HG03045 (cell line): ENCODE measurements around the gene KRT6C.

Source experiments
- ATAC-seq: cut with Tn5 transposase; IDR thresholded peaks from one replicate; pipeline ENCODE4 v1.9.1; 2021; ENCODE audit warnings: mild to moderate bottlenecking, moderate library complexity; ENCODE audit not compliant: unreplicated experiment

The KRT6C gene

DNA sequence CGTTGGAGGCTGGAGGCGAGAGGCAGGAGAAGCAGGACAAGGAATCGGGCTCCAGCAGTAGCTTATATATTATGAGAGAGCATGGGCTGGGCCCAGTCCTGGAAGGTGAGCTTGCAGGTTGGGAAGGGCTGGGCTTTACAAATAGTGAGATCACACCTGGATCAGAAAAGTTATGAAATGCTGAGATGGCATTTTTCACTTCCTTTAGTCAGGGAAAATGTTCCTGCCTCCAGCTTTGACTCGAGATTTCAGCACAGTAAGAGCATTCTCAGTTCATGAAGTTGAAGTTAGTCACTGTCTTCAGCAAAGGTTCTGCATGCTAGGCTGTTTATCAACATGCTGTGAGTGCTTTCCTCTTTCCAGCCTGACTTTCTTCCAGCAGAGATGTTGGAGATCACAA lies at the start of gene KRT6C:
Gene KRT6C (minus strand): TSS at position 38 of the 400 bp plus-strand sequence. CDS start 68 bp downstream, outside the sequence.
- ATAC-seq: no peak

DNA sequence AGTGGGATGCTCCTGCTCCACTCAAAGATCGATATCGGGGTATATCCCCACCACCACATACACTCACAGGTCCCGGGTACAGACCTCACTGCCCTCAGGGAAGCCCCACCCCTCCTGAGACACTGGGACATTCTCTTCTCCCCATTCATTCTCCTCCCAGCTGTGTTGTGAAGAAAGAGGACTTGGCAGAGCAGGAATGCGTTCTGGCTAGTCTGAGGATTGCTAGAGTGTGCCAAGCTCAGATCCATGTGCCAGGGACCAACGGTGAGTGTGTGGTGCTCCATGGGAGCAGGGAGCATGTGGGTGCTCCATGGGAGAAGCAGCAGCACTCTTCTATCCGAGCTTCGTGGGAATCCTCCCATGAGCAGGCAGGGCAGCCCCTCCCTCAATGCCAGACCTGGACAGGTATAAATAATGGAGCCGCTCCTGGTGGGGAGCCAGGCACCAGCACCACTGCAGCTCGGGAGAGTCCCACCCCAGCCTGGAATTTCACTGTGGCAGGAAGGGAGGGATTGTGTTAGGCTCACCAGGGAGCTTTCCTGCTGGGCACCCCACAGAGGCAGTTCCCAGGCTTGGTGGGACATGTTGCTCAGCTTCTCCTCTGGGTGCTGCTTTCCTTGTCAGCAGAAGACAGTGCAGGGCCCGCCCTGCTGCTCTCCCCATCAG lies 48.9 kb upstream of the KRT6C start:
- ATAC-seq: no peak

GRCh38 chr12:52521568-52522266 lies 48.1 kb upstream of the KRT6C start:
- no peak for ATAC-seq

DNA sequence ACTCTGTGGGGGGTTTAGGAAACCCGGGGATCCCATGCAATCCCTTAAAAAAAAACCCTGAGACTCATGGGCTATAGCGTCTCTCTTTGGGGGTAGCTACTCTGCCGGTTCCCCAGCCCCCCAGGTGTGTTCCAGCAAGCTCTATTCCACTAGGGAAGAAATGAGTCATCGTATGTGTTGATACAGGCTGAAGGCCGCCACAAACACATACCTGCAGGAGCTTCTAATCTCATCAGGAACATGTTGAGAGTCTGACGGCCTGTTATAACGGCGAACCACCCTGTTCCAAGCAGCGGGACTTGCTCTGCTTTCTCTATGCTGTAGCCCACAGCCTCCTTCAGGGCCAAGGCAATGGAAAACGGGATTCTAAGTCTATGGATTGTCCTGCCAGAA lies 47.6 kb upstream of the KRT6C start:
- no peak for ATAC-seq

- ATAC-seq: no peak
Observed at GRCh38 chr12:52519826-52520662, 46.4 kb upstream of the KRT6C start, which contains the start of gene KRT5. TSS of gene KRT5 (minus strand) at chr12:52520394. CDS start at chr12:52520296, 98 bp downstream.

DNA sequence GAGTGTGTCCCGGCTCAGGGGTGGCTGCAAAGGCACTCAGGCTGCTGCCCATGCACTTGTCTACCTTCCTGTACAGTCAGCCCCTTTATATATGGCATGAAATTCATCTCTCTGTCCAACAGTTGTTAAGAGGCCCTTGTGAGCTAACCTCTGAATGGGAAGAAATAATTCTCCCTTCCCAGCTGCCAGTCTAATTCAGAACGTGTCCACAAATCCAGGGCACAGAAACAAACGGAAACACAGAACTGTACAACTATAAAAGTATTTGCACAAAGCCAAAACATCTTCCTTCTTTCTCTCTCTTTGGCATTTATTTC lies 45.7 kb upstream of the KRT6C start:
- ATAC-seq: no peak

- ATAC-seq: no peak
Observed at GRCh38 chr12:52518574-52519386, 45.2 kb upstream of the KRT6C start.

- ATAC-seq: no peak
Observed at GRCh38 chr12:52517888-52518287, 44.3 kb upstream of the KRT6C start.

GRCh38 chr12:52517005-52517835 lies 43.6 kb upstream of the KRT6C start:
- ATAC-seq: no peak

- ATAC-seq: no peak
Observed at GRCh38 chr12:52515927-52516831, 42.6 kb upstream of the KRT6C start.

DNA sequence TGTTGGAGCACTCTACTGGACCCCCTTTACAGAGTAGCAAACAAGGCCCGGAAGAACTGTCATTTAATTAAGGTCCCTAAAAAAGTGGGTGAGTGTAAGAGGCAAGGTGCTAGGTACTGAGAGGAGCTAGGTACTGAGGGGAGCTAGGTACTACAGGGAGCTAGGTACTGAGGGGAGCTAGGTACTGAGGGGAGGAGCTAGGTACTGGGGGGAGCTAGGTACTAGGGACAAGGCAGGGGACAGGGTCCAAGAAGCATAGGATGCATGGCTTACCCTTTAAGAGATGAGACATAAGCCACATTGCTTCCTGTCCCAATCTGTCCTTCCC lies 41.7 kb upstream of the KRT6C start:
- no peak for ATAC-seq

GRCh38 chr12:52514471-52515318 lies 41.1 kb upstream of the KRT6C start:
- no peak for ATAC-seq

DNA sequence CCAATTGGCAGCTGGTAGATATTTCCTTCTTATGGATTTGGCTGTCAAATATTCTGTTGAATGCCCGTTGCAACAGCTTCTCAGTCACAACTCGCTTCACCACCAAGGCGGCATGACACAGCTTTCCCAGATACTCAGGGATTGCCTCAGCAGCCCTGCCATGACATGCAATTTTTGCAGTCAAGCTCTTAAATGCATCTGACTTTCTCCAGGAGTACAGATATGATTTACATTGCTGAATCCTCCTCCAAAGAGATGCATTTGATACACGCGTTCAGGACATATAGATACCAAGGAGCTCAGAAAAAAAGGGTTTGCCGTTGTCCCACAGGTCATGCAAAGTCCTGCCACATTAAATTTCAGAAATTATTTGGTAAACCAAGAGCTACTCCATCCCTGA lies 40.1 kb upstream of the KRT6C start:
- ATAC-seq: no peak

DNA sequence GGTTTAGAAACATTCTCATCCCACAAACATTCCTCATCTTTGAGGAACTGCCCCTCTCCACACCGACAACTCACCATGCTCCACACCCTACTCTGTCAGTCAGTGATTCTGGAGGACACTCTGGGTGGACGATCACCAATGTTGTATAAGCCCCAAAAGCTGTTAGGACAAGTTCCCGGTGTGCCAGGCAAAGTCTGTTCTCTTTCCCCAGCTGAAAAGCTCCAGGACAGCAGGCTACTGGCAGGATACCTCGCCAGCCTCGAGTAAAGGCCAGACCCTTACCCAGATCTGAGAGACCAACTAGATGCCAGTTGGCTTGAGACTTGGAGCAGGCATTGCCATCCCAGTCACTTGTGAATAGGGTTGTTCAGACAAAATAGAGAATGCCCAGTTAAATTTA lies 34.6 kb upstream of the KRT6C start:
- ATAC-seq: no peak

DNA sequence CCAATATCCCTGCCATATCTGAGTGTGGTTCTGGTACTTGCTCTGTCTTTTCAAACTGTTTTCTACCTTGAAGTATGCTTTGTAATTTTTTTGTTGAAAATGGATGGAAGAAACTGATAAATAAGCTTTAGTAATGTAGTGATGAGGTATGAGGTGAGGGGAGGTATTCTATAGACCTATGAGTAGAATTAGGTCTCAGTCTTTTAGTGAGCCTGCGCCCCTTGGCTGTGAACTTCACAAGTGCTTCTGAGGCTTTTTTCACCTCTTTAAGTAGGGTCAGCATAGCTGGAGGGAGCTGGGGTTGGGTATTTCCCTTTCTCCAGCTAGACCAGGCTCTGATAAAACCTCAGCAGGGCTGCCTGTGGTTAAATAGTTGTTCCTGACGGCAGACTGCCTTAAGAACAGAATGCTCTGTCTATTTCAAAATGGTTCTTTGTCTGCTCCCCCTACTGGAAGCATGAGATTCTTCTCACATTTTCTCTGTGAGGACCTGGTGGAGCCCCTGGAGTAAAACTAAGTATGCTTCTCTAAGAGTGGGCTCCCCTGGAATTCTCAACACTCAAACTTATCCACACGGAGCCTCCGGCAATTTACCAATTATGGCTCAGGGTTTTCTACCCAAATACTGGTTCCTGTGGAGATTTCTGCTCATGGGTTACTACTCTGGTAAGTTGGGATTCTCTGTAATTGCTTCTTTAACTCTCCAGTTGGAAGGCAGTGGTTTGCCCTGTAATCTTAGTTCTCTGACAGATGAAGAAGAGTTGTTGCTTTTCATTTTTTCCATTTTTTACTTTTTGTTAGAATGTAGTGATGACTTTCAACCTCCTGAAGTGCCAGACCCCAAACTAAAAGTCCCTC lies 33.5 kb upstream of the KRT6C start:
- no peak for ATAC-seq

- ATAC-seq: no peak
Observed at GRCh38 chr12:52502877-52503276, 29.3 kb upstream of the KRT6C start.

DNA sequence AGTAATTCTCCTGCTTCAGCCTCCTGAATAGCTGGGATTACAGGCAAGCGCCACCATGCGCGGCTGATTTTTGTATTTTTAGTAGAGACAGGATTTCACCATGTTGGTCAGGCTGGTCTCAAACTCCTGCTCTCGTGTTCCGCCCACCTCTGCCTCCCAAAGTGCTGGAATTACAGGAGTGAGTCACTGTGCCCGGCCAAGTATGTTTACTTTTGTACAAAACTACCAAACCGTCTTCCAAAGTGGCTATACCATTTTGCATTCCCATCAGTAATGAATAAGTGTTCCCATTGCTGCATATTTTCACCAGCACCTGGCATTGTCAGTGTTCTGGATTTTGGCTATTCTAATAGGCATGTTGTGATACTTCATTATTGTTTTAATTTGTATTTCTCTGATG lies 27.9 kb upstream of the KRT6C start:
- no peak for ATAC-seq
